ENCODE data around the gene ITGB5.
"Not testable (repeated sequence)": the region's sequence is repeated elsewhere in the genome, so short reads cannot be mapped to it uniquely, and the experiment has no call there.

The ITGB5 gene

DNA sequence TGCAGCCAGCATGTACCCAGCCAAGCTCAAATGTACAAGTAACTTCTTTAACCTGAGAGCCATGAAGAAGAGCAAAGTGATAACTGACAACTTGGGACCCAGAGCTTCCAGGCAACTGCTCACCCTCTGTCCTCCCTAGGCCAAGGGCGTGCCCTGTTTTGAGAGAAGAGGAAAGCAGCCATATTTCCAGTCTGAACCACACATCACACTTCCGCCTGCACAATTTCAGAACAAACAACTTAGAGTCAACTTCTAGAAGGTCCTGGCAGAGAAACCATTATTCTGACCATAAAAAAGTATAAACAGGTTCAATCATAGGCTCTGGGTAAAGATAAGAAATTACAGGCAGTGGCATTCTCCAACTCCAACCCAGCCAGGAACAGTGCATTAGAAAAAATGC lies 50.1 kb downstream of the ITGB5 start:
- DNase-seq (ENCODE audit: low spot score) = no peak

DNA sequence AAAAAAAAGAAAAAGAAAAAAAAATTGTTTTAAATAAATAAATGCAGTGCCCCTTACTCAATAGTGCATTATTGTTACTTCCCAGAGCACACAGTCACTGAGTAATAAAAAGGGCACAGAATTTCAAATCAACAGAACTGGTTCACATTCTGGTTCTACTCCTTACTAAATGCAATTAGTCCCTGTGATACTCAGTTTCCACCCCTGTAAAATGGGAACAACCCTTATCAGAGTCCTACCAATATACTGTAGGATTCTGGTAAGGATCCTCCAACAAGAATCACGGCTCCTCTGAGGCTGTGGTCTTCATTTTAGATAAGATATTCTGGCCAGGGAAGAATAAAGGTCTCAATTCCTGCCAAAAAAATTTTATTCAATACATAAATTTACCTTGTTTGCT lies 50.7 kb downstream of the ITGB5 start:
- no peak for DNase-seq (ENCODE audit: low spot score)

DNA sequence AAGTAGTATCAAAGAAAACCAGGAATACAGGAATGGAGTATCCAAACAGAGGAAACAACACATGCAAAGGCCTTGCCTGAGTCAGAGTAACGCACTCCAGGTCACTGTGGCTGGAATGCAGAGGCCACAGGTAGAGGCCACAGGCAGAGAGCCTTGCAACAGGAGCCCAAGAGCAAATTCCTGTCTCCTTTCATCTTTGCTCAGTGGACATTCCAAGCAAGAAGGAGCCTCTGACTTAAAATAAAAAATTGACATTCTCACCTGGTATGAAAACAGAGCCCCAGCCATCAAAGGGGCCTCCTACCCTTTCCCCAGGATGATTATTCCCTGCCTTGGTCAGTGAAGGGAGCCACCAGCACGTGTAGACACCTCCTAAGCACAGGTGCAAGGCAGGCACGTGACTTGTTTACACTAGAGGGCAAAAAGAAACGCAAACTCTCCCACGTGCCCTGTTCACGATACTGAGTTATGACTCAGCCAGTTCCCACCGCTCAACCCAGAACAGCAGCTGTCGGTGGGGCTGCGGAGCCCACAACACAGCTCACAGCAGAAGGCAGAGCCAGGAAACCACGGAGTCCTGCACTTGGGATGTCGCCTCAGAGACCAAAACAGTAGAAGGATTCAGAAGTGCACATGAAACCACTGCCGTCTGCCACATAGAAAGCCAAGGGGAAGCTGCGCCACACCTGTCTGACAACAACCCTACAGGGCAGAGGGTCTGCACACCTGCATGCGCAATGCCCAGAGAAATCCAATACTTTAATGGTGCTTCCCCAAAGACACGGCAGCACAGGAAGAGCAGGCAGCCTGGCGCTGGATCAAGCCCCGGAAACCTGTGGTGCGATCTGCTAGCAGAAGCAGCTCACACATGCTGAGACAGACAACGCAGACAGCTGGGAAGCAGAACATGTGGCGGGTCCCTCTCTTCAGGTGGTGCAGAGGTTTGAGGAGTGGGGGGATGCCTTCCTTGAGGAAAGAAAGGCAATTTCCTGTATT lies 52.1 kb downstream of the ITGB5 start:
- peak; percentile 53 for DNase-seq (ENCODE audit: low spot score)

DNA sequence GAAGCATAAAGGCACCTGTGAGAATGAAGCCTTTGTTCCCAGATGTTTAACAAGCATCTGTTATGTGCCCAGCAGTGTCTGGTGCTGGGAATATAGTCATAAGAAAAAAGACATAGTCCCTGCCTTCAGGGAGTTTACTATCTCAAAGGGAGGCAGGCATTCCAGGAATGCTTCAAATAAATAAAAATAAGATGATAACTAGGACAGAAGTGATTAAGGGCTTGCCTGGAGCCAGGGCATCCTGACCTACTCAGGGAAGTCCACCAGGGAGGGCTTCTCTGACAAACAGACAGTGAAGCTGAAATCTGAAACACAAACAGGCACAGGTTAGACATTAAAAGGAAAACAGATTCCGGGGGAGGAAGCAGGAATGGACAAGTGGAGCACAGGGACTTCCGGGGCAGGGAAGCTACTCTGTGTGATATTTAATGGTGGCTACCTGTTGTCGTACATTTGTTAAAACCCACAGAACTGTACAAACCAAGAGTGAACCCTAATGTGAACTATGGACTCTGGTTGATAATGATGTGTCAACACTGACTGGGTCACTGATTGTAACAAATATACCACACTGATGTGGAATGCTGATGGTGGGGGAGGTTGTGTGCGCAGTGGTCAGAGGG lies 53.3 kb downstream of the ITGB5 start:
- DNase-seq (ENCODE audit: low spot score) = no peak

DNA sequence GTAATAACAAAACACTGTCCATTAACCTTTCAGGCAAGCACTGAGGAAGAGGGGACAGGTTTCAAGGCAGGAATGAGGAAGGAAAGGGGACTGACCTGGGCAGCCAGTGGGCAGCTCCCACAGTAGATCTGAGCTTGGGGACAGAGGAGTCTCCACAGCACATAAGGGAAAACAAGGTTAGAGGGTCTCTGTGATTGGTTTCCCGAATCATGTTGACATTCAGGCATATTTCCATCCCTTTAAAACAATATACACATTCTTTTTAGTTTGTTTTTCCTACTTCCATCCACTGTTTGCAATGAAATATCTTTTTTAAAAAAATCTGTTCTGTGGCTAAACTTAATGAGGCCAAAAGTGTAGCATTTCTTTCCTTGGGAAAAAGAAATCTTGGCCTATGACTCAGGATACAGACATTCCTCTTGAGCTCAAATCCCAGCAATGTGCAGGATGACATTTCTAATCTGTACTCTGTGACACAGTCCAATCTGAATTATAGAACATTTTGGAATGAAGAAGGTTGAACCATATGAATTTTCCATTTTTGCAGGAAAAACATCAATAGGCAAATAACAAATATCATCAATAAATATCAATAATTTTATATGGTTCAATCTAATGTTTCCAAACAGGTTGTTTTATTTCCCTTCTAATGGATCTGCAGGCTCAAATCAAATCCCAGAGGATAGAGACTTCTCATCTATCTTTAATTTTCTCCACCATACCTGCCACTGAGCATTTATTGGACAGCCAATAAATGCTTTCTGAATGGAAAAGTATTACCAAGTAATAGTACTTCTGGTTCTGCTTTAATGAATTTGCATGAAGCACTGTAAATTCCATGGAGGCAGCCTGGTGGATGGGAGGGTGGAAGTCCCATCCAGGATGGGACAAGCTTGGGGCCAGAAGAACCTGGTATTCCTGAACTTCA lies 54.1 kb downstream of the ITGB5 start:
- DNase-seq (ENCODE audit: low spot score) = no peak

DNA sequence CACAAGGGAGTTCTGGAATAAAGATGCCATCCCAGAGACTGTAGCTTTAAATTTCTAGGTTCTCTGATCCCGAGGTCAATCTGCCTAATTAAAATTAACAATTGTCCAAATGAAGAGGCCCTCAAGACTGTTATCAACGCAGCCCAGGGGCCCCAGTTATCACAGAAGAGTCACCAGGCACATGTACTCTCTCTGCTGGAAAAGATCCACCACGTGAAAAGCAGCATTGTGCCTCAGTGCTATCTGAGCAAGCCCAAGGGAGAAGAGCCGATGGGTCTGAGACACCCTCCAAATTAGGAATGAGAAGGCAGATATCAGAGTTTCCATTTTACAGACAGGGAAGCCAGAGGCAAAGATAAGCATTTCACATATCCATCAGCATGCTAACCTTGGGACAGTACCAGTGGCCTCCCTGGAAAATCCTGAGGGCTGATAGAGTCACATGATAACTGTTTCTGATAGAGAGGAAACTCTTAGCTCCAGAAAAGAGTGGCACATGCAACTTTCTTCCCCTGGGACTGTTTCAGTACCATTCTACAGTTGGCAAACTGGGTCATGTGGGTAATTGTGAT lies 55.5 kb downstream of the ITGB5 start:
- DNase-seq (ENCODE audit: low spot score) = no peak

DNA sequence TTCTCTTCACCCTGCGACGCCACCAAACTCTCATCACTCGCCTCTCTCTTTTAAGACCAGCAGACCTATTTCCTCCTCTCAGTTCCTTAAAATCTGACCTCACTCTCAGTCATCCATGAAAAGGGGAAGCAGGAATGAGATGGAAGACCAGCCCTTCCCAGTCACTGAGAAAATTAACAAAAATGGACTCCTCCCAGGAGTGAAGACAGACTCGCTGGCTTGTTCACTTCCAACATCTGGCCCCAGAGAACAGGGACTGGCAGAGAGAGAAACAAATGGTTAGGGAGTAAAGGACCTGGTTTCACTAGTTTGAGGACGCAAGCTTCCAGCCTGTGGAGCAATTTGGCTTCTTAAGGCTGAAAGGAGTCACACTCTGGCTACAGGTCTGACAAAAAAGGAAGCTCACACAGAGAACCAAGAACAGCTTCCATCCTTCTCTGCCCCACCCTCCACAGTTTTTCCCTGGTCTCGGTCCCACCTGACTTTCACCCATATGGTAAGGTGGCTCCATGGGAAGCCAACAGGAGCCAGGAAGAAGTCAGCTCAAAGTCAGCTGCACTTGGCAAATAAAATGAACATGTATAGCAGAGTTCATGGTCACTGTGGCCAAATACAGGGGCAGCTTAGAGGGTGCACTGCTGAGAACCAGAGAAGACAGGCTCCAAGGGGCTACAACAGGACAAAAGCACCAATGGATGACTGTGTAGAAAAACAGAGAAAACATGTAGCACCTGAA lies 57.2 kb downstream of the ITGB5 start:
- no peak for DNase-seq (ENCODE audit: low spot score)

DNA sequence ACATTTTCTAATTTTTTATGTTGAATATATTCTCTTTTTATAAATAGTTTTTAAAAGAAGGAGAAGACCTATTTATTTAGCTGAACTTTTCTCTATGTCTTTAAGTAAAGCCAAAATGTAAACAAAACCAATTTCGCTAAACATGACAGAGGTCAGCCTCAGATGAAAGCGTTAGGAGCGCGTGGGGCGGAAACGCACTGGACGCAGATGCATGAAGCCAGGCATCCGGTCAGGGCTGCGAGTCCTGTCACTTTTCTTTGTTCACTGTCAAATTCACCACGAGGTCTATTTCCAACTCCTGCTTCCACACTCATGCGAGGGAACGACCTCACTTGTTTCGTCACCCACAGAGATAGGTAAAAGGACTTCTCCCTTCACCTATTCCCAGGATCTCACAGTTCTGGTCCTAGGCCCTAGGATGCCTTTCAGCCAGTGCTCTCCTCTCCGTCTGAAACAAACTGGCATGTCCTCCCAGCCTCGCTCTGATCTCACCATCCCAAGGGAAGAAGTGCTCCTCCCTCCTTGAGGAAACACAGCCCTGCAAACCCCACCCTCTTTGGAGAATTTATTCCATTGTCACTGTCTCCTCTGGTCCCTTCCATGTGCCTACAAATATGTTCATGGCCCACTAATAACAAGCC lies 57.9 kb downstream of the ITGB5 start:
- no peak for DNase-seq (ENCODE audit: low spot score)

DNA sequence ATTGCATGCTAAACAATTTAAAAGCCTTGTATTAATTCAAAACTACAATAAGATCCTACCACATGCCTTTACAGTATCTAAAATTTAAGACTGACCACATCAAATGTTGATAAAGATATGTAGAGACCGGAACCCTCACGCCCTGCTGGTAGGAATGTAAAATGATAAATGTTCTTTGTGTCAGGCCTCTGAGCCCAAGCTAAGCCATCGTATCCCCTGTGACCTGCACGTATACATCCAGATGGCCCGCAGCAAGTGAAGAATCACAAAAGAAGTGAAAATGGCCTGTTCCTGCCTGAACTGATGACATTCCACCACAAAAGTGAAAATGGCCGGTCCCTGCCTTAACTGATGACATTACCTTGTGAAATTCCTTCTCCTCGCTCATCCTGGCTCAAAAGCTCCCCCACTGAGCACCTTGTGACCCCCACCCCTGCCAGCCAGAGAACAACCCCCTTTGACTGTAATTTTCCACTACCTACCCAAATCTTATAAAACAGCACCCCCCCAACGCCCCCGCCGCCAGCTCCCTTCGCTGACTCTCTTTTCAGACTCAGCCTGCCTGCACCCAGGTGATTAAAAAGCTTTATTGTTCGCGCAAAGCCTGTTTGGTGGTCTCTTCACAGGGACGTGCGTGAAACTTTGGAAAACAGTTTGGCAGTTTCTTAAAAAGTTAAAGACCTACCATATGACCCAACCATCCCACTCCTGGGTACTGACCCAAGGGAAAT lies 59.5 kb downstream of the ITGB5 start:
- DNase-seq (ENCODE audit: low spot score) = not testable (repeated sequence)

DNA sequence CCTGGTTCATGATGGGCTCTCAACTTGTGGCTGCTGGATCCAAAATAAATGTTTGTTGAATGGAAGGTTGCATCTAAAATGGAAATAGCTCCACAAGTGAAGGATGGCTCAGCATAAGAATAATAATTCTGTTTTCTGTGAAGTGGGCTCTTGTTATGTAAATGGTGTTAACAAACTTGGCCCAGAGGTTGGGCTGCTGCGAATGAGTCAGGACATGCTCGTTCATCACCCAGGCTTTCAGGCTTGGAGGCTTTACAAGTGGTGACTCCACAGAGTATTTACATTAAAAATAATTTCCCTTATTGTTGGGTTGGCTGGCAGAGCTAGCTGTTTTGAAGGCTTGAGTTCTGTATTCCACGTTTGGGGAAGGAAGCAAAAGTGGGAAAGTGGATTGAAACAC lies 60.5 kb downstream of the ITGB5 start:
- no peak for DNase-seq (ENCODE audit: low spot score)

DNA sequence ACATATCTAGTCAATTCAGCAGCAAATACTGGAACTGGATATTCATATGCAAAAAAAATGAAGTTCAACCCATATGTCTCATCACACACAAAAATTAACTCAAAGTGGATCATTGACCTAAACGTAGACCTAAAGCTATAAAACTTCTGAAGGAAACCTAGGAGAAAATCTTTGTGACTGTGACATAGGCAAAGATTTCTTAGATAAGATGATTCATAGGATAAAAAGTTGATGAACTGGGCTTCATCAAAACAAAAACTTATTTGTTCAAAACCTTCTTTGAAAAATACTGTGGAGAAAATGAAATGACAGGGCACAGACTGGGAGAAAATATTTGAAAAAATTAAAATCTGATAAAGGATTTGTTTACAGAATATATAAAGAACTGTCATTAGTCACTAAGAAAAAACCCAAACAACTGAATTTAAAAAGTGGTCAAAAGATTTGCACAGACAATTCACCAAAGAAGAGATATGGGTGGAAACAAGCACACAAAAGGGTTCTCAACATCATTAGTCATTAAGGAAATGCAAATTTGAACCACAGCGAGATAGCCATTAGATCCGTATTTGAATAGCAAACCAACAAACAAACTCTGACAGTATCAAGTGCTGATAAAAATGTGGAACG lies 62.8 kb downstream of the ITGB5 start:
- no peak for DNase-seq (ENCODE audit: low spot score)

DNA sequence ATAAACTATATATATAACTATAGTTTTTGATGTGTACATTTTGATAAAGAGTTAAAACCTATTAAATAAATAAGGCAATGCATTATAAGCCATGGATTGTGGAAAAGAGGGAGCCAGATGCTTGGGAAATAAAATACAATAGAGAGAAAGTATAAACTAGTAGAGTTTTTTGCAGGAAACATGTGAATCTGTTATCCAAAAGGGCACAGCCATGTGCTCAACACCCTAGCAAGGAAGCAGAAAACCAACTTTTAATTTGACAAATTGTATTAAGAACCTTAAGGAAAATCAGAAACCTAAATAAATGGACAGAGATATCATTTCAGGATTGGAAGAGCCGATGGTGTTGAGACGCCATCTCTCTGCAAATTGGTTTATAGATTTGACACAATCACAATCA lies 63.5 kb downstream of the ITGB5 start:
- no peak for DNase-seq (ENCODE audit: low spot score)

DNA sequence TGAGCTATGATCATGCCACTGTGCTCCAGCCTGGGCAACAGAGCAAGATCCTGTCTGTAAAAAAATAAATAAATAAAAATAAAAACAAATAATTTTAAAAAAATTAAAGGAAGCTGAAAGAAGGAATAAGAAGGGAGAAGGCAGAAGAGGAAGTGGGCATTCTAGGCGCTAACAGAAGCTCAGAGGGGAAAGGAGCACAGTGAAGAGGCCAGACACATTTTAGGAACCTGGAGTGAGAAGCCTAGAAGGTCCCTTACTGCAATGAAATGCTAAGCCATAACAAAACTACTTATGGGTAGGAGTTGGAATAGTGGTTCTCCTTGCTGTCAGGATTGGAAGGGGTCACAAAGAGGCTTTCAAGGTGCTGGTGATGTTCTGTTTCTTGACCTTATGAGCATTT lies 64.0 kb downstream of the ITGB5 start:
- DNase-seq (ENCODE audit: low spot score) = no peak

DNA sequence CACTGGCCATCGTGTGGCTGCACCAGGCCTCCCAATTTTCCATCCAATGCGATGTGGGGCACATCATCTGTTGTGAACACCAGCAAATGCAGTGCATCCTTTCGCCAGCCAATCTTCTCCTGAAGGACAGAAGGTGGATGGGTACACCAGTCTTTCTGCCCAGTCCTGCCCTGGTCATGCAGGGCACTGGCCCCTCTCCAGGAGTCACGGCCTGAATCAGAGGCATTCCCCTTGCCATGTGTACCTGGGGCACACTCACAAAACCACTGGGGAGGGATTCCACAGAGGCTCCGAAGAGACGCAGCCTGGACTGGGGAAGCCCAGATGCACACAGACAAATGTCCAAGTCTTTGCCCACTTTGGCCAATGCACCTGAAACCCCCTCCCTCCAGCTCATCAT lies 65.8 kb downstream of the ITGB5 start:
- DNase-seq (ENCODE audit: low spot score) = no peak

DNA sequence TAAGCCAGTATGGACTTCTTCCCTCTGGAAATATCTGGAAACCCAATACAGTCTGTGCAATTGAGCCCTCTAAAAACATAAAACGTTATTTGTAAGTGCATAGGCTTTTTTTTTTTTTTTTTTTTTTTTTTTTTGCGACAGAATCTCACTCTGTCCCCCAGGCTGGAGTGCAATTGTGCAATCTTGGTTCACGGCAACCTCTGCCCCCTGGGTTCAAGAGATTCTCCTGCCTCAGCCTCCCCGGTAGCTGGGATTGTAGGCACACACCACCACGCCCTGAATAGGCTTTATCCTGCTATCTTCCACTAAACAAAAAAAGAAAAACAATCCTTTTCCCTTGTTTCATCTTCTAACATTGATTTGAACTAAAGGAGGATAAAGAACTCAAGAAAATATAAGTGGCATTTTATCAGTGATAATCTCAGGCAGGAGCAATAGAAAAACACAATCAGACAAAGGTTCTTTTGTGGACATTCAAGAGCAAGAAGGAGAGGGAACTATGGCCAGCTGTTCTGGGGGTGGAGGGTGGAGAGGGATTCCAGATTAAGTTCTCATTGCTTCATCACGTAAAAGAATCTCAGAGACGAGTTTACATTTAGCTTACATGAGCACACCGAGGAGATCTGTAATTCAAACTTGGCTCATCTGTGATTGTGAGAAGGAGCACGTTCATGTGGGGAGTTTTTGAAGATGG lies 68.6 kb downstream of the ITGB5 start:
- no peak for DNase-seq (ENCODE audit: low spot score)

DNA sequence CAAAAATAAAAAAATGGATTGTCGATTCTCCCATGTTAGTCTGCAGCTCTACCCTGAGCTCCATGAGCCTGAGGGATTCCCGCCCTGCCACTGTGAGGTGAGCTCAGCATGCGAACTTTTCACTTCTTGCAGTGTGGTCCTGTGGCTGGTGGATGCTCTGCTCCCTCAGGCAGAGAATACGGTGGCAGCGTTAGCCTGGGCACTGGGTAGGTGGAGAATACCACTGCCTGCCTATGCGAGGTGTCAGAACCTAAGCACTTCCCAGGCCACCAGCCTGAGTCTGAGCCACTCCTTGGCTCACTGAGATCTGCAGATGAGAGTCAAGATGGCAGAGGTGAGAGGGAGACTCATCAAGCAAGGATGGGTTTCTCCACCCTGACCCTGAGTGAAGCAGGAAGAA lies 70.1 kb downstream of the ITGB5 start:
- no peak for DNase-seq (ENCODE audit: low spot score)

DNA sequence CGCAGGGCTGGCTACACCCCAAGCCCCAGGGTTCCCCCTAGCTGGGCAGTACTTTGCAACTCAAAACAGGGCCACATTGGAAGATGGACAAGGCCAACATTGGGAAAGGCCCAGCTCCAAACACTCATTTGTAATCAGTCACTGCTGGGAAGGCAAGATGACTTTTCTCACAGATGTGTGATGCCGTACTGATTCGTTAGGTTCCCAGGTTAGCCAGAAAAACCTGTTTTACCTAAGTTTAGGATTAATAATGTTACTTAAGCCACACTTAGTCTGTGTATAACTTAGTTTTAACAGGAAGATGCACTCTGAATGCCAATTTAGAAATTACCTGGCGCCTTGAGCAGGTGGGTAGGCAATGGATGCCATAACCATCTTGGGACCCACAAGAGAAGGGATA lies 71.0 kb downstream of the ITGB5 start:
- no peak for DNase-seq (ENCODE audit: low spot score)

DNA sequence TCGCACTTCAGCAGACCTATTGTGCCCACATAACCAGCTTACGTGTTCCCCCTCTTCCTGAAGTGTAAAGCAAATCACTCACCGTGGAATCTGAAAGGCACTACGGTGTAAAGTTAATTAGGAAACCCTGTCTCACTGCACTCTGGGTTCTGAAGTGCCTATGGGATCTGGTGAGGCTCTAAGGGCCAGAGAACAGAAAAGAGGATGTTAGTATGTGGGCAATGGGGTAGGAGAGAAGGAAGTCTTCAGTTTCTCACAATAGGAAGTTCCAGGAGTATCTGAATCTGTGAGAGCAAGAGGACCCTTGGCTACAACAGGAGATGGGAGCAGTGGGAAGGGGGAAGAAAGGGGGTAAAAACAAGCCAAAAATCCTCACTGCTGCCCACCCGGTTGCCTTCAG lies 71.4 kb downstream of the ITGB5 start:
- no peak for DNase-seq (ENCODE audit: low spot score)
